Activated CD4-positive, CD25-positive, alpha-beta regulatory T cell treated with anti-CD3 and anti-CD28 coated beads, Interleukin-2, amount 50 U/mL, for 72 hours (primary cell): ENCODE data around the gene GOPC.
"Not testable (repeated sequence)": the region's sequence is repeated elsewhere in the genome, so short reads cannot be mapped to it uniquely, and the experiment has no call there.

ENCODE experiments used
- DNase-seq: peaks from one replicate; pipeline ENCODE4 v3.0.0; 2021

The GOPC gene

GRCh38 chr6:117547688-117548621 lies 54.4 kb downstream of the GOPC start:
- peak; percentile 56 for DNase-seq

GRCh38 chr6:117546674-117547073 lies 55.6 kb downstream of the GOPC start:
- DNase-seq: no peak

GRCh38 chr6:117545161-117545595 lies 57.1 kb downstream of the GOPC start:
- no peak for DNase-seq

GRCh38 chr6:117544716-117545115 lies 57.6 kb downstream of the GOPC start:
- no peak for DNase-seq

GRCh38 chr6:117542493-117542892 lies 59.8 kb downstream of the GOPC start:
- DNase-seq: no peak

- DNase-seq: no peak
Observed at GRCh38 chr6:117540670-117541069, 61.6 kb downstream of the GOPC start.

- DNase-seq: no peak
Observed at GRCh38 chr6:117538615-117539014, 63.7 kb downstream of the GOPC start.

GRCh38 chr6:117536317-117536716 lies 66.0 kb downstream of the GOPC start:
- DNase-seq: no peak

DNA sequence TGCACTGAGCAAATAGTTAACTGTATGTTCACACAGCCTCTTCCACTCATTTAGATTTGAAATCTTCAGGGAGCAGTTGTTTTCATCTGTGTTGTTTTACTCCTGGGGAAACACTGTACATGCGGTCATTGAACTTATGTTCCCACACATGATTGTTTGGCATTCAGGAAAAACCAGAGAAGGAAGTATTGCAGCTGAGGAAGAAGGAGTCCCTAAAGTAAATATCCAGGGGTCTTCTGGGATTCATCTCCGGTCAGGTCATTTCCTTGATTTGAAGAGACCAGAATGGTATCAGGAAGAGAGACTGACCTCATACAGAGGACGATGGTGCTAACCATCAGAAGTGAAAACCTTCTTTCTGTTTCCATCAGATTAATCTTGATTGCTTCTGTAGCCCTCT lies 67.3 kb downstream of the GOPC start:
- no peak for DNase-seq

GRCh38 chr6:117533775-117534174 lies 68.5 kb downstream of the GOPC start:
- DNase-seq: no peak

DNA sequence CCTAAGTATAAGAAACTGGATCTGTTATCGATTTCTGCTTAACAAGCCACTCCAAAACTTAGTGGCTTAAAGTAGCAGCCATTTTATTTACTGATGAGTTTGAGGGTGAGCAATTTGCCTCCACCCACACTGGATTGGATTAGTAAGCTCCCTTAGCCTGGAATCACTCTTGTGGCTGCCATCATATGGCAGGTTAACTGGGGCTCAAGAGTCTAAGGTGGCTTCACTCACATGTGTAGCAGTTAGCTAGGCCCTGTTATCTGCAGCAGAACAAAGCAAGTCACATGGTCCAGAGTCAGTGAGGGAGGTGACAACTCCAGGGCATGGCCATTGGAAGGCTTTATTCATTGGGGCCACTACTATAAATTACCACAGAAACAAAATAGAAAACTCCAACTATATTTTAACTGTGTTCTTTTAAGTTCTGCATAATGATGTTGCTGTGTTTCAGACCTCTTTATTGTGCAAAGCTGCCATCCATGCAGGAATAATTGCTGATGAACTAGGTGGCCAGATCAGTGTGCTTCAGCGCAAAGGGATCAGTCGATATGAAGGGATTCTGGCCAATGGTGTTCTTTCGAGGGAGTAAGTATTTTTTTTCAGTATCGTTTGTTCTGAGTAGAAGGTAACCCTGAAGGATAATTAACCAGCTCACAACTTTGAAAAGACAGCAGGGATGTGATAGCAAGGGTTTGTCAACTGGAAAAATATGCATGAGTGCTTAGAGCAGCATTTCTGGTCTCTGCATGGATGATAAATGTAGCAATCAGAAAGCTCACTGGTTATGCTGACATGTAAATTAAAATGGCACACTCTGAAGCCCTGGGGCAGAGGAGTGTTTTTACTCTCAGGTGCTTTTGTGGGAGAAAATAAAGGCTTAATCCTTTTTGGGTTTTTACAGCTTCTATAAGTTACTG lies 70.2 kb downstream of the GOPC start:
- DNase-seq: no peak

DNA sequence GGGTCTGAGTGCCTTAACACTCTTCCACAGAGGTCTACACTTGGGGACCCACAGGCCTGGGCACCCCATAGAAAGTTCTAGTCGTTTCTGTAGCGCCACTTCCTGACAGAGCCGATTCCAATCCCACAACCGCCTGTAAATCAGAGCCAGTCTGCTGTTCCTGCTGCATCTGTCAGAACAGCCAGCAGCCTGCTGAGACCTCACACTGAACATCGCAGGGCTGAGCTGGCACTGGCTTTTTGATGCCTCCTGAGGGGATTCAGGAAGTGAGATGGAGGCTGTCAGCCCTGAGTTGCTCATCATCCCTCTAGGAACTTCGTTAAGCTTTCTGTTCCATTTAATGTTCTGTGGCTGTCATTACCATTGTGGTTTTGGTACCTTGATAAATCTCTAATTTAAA lies 71.0 kb downstream of the GOPC start:
- no peak for DNase-seq

DNA sequence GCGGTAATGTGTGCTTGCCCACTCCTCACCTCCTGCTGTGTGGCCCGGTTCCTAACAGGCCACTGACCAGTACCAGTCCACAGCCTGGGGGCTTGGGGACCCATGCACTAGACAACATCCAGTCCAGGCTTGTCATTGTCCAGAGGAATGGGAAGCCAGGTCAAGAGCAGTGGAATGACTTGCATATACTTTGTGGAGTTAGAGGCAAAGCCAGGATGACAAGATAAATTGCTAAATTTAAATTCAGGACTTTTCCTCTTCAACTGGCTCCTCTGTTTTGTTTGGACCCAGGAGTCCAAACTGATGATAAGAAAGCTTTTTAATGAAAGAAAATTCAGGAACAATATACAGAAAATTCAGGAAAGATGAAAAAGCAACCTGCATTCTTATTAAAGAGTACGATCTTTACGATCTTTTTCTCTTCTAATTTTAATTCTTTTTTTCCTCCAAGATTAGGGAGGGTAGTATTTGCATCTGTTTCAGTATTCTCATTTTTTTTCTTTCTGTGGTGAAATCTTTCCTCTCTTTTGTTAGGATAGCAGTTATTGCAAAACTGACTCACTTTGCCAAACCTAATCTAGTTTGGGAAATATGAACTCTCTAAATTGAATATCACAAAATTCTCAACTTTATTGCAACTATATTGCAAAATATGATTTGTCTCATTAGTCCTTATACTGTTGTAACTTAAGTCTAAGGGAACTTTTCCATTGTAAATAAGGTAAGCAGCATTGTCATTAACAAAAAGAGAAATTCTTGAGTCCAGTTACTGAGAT lies 71.7 kb downstream of the GOPC start:
- no peak for DNase-seq

GRCh38 chr6:117525607-117526006 lies 76.7 kb downstream of the GOPC start:
- DNase-seq: no peak

DNA sequence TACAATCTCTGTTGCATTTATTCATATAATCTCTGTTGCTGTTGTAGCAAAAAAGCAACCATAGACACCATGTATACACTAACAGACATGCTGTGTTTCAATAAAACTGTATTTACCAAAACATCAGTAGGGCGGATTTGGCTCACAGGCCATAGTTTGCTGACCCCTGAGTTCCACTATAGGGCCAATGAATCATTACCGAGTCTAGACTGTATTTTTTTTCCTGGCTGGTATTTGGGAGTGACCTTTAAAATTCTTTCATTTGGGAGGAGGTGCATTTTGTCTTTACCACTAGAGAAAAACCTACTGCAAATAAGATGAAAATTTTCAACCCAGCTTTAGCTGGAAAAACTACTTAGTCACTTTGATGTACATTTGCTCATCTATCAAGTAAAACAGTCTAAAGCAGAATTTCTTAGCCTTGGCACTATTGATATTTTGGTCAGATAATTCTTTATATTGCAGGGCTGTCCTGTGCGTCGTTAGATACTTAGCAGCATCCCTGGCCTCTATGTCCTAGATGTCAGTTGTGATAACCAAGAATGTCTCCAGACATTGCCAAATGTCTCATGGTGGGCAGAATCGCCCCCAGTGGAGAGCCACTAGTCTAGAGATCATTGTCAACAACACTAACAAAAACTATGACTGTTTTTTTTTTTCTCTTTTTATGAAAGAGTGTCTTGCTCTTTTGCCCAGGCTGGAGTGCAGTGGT lies 80.4 kb downstream of the GOPC start:
- no peak for DNase-seq

GRCh38 chr6:117520603-117521395 lies 81.5 kb downstream of the GOPC start:
- DNase-seq: no peak

DNA sequence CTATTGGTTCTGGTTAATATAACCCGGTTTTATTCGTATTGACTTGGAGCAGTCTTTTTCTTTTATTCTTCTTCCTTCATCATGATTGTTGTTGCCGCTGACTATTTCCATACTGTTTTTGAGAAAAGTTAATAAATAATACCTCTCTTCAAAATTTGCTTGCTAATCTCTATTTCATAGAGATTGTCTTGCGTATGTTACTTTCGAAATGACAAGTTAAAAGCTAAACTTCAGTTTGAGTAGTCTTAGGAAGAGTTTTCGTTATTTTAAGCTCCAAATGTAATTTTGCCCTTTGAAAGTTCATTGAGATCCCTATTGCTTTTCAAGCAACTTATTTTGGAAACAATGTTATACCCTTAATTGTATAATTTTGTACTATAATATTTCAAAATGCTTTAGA lies 83.4 kb downstream of the GOPC start:
- DNase-seq: no peak

DNA sequence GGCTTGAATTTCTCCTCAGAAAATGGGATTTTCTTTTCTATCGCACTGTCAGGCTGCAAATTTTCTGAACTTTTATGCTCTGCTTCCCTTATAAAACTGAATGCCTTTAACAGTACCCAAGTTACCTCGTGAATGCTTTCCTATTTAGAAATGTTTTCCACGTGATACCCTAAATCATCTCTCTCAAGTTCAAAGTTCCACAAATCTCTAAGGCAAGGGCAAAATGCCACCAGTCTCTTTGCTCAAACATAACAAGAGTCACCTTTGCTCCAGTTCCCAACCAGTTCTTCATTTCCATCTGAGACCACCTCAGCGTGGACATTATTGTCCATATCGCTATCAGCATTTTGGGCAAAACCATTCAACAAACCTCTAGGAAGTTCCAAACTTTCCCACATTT lies 84.3 kb downstream of the GOPC start:
- not testable (repeated sequence) for DNase-seq

DNA sequence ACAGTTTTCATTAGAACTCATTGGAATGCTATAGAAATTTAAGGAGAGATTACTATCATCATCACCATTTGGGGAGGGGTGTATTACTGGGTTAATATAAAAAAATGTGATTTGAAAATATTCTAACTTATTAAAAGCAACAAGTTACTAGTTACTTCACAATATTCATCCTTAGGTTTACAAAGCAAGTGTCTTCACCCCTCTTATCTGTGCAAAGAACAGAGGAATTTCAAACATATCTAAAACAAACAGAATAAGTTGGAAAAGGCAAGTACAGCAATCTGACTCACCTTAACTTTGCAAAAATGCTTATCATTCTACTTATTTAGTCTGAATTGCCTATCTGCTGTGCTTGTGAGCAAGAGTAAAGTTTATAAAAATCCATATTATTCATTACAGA lies 87.0 kb downstream of the GOPC start:
- DNase-seq: no peak

DNA sequence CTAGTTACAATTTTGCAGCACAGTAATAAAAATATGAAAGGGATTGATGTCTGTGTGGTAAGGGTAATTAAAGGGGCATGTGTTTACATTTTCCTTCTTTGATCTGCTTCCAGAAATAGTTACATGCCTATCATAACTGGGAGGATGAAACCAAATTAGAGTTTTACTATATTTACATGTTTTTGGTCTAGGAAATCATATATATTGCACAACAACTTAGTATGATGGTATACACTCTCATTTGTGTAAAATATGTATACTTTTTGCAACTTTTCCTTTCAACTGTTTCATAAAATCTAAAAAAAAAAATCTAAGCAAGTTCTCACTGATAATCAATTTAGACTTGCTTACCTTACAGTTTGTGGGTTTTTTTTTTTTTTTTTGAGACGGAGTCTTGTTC lies 87.7 kb downstream of the GOPC start:
- DNase-seq: no peak

DNA sequence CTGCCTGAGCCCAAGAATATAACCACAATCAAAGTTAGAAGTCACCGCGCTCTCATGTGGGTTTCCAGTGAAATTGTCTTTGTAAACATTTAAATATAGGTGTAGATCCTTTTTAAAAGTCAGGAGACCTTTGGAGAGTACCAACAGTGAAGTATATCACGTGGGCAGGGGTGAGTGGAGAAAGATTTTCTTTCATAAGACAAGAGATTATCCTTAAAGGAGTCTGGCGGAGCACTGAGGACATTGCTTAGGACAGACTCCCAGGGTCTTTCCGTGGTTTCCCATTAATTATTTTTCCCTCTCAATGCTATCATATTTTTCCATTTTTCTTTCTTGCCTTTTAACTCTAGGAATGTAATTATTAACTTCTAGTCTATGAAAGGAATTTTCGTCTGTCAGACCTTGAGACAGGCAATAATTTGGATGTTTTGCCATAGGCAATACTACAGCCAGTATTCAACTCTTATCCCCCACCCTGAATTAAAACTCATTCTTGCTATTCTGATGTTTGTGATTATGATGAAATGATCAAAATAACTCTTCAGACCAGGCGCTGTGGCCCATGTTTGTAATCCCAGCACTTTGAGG lies 88.4 kb downstream of the GOPC start:
- no peak for DNase-seq
